Left forelimb (tissue), 1 donor: ENCODE measurements around the gene GPR162.
A peak's percentile ranks its signal among the peaks of the same experiment; 100 is the strongest.
"Not testable (repeated sequence)": the region's sequence is repeated elsewhere in the genome, so short reads cannot be mapped to it uniquely, and the experiment has no call there.

Source experiments
- DNase-seq: peaks from one replicate; pipeline ENCODE4 v3.0.0-alpha.2; 2018; ENCODE audit warnings: low spot score

Gene GPR162

DNA sequence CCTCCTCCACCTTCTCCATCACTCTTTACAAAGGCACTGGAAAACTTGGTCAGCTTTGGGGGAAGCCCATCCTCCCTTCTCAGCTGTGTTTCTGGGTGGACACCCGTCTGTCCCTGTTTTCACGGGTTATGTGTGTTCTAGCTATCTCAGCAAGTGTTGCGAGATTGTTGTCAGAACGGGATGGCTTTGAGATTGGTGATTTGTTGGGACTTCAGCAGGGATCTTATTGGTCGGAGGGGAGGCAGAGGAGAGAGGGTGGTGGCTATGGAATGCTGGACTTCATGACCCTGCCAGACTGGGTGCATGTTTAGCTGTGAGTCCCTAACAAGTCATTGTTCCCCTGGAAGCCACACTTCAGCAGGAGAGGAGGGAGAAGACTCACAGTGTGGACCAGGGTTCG, 32.4 kb downstream of the GPR162 start:
- DNase-seq, result no peak

DNA sequence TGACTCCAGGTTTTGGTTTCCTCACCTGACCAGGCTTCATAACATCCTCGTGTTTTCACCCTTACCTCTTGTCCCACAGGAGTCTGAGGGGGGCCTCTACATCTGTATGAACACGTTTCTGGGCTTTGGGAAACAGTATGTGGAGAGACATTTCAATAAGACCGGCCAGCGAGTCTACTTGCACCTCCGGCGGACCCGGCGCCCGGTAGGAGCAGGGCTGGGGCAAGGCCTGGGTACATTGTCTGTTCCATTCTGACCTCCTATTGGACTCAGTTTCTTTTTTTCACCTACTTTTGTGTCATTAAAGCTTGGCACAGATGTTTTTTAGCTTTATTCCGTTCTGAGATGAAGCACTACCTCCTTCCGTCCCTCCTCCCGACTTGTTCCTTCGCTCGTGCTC, 33.7 kb downstream of the GPR162 start:
- no peak for DNase-seq

- no peak for DNase-seq
Observed at GRCh38 chr12:6858799-6859198, 37.2 kb downstream of the GPR162 start.

- DNase-seq, result no peak
Observed at GRCh38 chr12:6860116-6860515, 38.5 kb downstream of the GPR162 start.

GRCh38 chr12:6860942-6861341, 39.3 kb downstream of the GPR162 start:
- no peak for DNase-seq

GRCh38 chr12:6861391-6861790, 39.8 kb downstream of the GPR162 start:
- no peak for DNase-seq

GRCh38 chr12:6863033-6863432, 41.4 kb downstream of the GPR162 start:
- no peak for DNase-seq

- no peak for DNase-seq
Observed at GRCh38 chr12:6863586-6864321, 42.1 kb downstream of the GPR162 start.

DNA sequence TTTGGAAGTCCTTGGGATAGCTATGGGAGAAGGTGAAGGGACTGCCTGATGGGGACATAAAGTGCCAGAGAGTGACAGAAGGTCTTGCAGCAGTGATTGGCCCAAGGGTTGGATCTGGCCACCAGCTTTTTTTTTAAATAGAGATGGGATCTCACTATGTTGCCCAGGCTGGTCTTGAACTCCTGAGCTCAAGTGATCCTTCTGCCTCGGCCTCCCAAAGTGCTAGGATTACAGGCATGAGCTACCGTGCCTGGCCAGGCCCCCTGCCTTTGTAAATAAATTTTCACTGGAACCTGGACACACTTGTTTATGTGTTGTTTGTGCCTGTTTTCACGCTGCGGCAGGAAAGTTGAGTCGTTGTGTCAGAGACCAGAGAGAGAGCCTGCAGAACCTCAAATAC, 43.7 kb downstream of the GPR162 start:
- DNase-seq, result not testable (repeated sequence)

DNA sequence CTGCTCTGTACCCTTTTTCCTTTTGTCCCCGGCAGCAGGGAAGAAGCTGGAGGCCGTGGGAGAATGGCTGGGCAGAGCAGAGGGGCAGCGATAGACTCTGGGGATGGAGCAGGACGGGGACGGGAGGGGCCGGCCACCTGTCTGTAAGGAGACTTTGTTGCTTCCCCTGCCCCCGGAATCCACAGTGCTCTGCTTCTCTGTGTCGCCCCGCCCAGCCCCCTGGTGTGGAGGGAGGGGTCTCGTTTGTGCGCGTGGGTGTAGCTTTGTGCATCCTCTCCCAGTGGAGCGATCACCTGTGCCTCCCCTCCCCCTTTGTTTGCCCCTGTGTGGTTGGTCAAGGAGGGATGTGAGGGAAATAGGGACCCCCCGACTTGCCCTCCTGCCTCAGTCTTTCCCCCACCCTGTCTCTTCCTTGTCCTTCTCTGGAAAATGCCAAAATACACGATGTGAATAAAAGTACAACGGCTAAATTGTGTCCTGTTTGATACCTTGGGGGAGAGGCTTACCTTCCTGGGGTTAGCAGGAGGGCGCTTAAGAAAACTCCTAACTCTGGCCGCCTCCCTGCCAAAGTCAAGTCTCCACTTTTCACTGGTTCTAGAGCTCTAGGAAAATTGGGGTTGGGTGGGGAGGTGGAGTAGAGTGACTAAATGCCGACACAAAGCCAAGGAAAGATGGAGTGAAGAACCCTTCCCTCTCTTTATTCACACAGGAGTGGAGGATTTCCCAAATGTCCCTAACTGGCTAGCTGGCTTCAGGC, 44.7 kb downstream of the GPR162 start:
- DNase-seq, result no peak

DNA sequence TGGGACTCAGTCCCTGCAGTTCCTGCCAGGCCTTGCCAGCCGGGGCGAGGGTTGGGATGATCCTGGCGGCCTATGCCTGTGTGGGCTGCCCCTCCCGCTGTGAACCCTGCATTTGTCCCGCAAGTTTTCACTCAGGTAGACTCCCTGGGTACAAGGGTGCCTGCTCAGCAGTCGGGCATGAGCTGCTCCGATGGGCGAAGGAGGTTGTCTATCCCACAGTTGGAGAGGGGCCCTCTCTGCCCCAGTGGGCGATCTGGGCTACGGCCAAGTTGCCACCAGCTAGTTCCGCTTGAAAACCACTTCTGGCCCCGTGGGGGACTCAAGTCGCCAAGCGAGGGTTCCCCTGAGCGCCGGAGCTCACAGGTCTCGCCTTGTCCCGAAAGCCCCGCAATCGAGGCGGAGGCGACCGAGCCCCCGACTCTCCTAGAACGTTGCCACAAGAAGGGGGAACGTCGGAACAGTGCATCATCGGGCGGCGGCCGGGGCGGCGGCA, 45.3 kb downstream of the GPR162 start:
- DNase-seq, result no peak

- DNase-seq, result peak; percentile 91
Observed at GRCh38 chr12:6867413-6868210, 46.0 kb downstream of the GPR162 start, which contains the start of gene TPI1. TPI1 (plus strand) TSS chr12:6867531; CDS start chr12:6867567, 36 bp downstream.

- DNase-seq, result no peak
Observed at GRCh38 chr12:6868211-6869048, 46.8 kb downstream of the GPR162 start.

DNA sequence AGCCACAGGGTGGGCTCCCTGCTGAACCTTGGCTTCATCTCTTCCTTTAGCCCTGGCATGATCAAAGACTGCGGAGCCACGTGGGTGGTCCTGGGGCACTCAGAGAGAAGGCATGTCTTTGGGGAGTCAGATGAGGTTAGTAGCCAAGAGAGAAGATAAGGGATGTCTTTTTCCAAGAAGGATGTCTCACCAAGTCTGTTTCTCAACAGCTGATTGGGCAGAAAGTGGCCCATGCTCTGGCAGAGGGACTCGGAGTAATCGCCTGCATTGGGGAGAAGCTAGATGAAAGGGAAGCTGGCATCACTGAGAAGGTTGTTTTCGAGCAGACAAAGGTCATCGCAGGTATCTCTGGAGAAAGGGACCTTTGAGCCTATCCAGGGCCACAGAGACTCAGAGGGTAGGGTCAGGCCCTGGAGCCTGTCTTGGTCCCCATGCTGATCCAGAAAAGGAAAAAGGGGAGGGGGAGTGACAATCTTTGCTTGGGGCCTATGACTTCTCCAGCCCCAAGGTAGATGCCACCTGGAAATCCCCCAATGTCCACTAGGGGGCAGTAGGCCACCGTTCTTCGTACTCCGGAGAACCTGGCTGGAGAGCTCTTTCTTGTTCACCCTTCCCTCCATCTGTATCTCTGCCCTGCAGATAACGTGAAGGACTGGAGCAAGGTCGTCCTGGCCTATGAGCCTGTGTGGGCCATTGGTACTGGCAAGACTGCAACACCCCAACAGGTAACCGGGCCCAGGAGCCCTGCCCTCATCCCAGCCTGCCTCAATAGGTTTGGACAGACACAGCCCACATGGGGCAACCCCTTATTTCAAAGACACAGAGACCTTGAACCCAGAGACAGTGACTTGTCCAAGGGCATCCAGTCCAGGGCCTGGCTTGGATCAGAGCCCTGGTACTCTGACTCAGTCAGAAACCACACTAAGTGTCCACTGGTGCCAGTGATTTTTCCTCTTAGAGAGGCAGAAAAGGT, 47.7 kb downstream of the GPR162 start:
- DNase-seq, result peak; percentile 81

GRCh38 chr12:6870304-6870703, 48.7 kb downstream of the GPR162 start:
- DNase-seq, result not testable (repeated sequence)

GRCh38 chr12:6871052-6871957, 49.7 kb downstream of the GPR162 start:
- DNase-seq, result no peak

GRCh38 chr12:6872073-6873048, 50.7 kb downstream of the GPR162 start:
- peak; percentile 88 for DNase-seq
